Posterior cingulate gyrus (tissue), 11 donors: ENCODE results near the gene CUTA.

Experiments
- DNase-seq, 10 donors: peaks; one replicate each; pipeline versions ENCODE4 v3.0.0 to v3.0.0-alpha.2; 2020 to 2021; ENCODE audit warnings: mixed read lengths in 3 of 10
- intact Hi-C: fragments of 100-400 bp; cut with DNase I; formaldehyde crosslinking; loops from one replicate; pipeline ENCODE4 v1.15.1; 2023

The CUTA gene

DNA sequence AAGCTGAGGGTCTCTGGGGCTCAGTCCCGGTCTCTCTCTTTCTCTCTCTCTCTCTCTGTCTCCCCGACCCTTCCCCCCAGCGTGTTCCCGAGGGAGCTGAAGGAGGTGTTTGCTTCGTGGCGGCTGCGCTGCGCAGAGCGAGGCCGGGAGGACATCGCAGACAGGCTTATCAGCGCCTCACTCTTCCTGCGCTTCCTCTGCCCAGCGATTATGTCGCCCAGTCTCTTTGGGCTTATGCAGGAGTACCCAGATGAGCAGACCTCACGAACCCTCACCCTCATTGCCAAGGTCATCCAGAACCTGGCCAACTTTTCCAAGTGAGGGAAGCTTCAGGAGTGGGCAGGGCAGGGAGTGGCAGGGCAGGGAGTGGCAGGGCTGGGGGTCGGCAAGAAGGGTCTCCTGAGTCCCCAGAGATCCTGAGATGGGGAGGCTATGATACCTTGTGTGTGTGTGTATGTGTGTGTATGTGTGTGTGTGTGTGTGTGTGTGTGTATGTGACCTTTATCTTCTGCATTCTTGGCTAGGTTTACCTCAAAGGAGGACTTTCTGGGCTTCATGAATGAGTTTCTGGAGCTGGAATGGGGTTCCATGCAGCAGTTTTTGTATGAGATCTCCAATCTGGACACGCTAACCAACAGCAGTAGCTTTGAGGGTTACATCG, 22.9 kb upstream of the CUTA start:
- intact Hi-C loops: no loop called here
- DNase-seq: peak in 1 of 10 donors; percentile 35

DNA sequence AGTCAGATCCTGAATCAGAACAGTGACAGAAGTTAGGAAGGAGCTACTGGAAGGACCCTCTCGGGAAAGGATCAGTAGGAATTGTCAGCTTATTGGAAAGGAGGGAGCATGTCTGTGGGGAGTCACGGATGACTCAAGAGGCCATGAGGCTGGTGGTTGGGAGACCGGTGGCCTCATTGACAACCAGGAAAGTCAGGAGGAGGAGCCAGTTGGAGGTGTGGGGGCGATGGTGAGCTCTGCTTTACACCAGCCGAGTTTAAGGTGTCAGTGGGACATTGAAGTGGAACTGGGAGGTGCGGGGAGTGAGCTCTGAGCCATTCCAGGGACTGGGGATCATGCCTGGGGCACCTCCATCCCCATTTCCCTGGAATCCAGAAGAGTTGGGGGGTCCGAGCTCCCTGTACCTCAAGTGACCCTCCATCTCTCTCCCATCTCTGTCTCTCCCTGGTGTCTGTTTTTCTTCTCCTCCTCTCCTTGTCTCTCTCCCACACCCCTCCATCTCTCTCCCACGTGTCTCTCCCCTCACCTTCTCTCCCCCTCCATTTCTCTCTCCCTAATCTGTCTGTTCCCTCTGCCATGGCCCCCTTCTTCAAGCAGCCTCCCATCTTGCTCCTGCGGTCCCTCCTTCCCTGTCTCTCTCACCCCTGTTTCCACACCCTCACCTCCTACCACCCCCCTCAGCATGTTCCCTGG, 22.2 kb upstream of the CUTA start:
- intact Hi-C loops: no loop called here

DNA sequence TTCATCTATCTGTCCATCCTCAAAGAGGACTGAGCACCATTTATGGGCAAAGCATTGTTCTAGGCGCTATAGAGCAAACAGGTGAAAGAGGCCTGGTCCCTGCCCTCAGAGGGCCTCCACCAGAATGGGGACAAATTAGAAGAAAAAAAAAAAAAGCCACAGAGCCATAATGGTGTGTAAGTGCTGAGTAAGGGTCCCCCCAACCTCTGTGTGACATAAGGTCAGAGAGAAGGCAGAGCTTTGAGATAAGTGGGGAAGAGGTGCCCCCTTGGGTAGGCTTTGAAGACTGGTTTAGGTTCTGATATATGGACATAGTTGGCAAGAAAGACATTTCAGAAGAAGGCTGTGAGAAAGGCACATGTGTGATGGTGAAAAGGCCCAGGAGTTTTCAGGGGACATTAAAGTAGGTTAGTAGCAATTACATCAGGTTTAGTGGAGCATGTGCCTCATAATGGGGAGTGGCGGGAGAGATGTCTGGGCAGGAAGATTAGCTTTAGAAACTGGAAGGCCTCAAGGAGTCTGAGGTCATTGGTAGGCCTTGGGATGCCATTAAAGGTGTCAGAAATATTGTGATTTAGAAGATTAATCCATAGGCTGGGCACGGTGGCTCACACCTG, 21.2 kb upstream of the CUTA start:
- intact Hi-C loops: no loop called here
- no peak for DNase-seq

More for the DNA sequence above, 22.2 kb upstream of the CUTA start:
- no peak for DNase-seq

DNA sequence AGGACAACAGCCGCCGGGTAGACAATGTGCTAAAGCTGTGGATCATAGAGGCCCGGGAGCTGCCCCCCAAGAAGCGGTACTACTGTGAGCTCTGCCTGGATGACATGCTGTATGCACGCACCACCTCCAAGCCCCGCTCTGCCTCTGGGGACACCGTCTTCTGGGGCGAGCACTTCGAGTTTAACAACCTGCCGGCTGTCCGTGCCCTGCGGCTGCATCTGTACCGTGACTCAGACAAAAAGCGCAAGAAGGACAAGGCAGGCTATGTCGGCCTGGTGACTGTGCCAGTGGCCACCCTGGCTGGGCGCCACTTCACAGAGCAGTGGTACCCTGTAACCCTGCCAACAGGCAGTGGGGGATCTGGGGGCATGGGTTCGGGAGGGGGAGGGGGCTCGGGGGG, 19.8 kb upstream of the CUTA start:
- peak in 1 of 10 donors; percentile 67 for DNase-seq
- intact Hi-C loops: no loop called here

DNA sequence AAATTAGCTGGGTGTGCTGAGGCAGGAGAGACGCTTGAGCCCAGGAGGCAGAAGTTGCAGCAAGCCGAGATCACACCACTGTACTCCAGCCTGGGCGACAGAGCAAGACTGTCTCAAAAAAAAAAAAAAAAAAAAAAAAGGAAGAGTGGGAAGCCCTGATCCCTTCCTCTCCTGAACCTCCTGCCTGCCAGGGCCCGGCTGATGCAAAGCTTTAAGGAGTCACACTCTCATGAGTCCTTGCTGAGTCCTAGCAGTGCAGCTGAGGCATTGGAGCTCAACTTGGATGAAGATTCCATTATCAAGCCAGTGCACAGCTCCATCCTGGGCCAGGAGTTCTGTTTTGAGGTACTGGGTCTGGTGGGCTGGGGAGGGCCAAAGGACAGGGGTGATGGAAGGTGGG, 17.1 kb upstream of the CUTA start:
- intact Hi-C loops: no loop called here
- DNase-seq: peak in 1 of 10 donors; percentile 7

DNA sequence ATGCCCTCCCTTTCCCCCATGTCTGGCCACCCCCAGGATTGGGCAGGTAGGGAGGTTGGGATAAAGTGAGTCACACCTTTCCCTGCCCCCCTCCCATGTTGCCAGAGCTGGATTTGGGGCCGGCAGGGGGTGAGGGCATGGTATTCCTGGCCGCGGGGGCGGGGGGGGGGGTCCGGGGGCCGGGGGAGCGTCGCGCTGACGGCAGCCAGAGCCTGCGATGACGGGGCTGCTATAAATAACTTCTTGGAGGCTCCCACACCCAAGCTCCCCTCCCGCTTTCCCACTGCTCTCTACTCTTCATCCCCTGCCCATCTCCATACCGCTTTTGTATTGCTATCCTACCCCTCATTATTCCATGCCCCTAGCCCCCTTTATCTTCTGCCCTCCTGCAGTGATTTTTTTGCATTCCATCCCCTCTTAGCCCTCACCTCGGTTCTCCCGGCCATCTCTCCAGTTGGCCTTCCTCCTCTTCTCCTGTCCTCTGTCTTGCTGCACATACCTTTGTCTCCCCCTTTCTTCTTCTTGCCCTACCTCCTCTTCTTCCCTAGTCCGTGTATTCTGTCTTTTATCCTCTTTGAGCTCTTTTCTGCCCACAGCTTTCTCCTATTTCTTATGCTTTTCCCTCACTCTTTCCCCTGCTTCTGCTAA, 15.8 kb upstream of the CUTA start:
- no peak for DNase-seq
- intact Hi-C loops: no loop called here

DNA sequence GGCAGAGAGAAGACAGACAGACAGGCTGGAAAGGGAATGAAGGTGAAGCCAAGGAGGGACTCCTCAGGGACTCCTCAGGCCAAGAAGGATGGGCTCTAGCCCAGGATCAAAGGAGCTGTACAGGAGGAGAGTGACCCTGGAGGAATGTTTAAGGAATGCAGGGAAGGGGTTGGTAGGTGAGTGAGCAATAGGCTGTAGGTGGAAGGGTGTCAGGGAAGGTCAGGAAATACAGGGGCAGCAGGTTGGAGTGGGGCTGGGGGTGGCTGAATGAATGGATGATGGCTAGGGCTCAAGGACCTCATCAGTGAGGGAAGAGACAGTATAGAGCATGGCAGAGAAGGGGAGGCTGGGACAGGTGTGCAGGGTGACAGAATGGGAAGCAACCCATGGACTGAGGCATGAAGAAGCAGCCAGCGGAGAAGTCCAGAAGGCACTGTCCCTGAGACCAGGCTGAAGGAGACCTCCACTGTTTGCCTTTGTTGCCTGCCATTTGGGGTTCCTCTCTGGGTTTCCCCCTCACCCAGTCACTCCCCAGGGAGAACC, 15.2 kb upstream of the CUTA start:
- intact Hi-C loops: no loop called here
- DNase-seq: no peak

DNA sequence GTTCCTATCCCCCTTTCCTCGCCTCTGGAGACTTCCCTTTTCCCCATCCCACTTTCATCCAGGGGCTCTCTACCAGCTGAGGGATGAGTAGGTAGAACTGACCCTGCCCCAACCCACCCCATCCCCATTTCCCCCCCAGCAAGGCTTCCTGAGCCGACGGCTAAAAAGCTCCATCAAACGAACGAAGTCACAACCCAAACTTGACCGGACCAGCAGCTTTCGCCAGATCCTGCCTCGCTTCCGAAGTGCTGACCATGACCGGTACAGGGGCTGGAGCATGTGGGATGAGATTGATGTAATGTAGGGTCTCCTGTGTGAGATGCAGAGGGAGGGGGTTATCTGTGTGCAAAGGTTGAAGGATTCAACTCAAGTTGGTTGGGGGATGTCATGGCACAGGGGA, 14.6 kb upstream of the CUTA start:
- intact Hi-C loops: no loop called here

DNA sequence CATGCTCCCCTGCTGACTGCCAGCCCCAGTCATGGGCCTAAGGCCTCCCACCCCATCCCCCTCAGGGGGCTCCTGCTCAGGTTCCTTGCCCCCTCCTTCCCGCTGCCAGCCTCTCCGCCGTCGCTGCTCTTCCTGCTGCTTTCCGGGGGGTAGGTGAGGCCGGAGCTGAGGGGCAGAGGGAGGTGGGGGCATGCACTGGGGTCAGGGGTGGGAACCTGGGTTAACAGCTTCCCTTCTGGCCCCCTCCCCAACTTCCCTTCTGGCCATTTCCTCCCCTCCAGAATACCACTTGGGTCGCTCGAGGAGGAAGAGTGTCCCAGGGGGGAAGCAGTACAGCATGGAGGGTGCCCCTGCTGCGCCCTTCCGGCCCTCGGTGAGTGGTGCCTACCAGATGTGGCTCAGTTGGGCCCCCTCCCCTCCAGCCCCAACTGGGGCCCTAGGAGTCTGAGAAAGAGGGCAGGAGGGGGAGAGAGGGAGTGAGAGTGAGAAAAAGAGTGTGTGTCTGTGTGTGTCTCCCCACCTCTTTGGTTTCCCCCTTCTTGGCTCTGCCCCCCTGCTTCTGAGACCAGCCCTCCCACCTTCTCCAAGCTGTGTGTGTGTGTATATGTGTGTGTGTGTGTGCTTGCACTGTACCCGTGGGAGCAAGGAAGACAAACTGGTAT, 14.1 kb upstream of the CUTA start:
- intact Hi-C loops: no loop called here
- DNase-seq: peak in 1 of 10 donors; percentile 65

More for the DNA sequence above, 14.6 kb upstream of the CUTA start:
- DNase-seq: no peak

DNA sequence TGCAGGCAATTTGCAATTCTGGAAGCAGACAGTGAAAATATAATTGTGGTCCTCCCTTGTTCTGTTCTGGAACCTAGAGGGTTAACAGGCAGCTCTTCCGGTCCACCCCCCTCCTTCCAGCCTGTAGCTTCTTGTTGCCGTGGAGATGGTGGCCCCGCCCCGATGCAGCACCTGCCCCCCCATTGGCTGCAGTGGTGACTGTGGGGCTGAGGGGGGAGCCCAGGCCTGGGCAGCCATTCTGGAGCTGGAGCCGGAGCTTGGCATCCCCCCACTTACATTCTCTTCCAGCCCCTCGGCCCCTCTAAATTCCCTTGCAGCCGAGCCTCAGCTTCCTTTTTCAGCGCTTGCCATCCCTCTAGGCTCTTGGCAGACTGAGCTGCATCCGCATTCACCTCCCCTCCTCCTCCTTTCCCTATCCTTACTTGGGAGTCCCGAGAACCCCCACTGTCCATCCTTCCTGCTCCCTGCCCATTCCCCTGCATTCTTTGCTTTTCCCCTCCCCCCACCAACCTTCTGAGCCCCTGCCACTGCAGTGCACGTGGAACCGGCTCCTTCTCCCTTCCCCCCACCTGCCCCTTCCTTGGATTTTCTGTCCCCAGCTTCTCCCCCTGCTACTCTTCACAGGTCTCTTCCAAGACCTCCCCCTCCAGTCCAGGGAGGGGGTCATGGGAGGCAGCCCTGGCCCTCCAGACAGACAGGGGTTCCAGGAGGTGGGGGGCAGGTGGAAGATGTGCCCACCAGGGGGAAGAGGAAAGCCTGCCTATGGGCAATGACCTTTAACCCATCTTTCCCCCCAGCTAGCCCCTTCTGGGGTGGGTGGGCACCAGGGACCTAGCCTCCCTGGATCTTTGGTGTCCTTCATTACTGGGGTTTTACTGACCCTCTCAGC, 13.3 kb upstream of the CUTA start:
- intact Hi-C loops: no loop called here
- DNase-seq: peak; percentile 80 to 98 (median 88)

DNA sequence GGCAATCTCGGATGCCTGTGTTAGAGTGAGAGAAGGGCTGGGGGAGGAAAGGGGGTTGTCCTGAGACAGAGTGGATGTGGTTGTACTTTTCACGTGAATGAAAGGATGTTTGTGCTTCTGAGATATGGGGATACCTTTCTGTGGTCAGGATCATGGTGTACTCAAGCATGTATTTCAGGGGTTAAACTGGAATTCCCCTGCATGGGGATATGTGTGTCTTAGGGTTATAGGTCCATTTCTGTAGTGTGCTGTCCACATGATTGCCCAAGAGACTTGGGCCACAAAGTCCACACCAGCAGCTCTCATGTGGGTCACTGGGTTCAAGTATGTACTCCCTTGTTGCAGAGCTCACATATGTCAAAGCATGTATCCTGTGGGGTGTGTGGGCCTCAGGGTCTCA, 12.4 kb upstream of the CUTA start:
- DNase-seq: no peak
- intact Hi-C loops: no loop called here

DNA sequence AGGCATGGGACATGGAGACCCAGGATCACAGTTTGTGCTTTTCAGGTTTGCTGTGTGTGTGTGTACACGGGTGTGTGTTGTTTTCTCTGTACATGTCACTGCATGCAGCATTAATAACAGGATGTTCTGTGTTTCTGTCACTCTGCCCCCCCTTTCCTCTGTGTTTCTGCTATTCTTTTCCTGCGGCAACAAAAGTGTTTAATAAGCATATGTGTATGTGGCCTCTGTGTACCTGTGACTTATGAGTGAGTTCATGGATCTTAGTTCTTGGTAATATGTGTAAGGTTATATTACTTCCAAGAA, 11.8 kb upstream of the CUTA start:
- DNase-seq: no peak
- intact Hi-C loops: loop anchor here (5.0 kb wide), 1 partner anchor 37 kb away; the partner anchor contains the start of gene KIFC1

DNA sequence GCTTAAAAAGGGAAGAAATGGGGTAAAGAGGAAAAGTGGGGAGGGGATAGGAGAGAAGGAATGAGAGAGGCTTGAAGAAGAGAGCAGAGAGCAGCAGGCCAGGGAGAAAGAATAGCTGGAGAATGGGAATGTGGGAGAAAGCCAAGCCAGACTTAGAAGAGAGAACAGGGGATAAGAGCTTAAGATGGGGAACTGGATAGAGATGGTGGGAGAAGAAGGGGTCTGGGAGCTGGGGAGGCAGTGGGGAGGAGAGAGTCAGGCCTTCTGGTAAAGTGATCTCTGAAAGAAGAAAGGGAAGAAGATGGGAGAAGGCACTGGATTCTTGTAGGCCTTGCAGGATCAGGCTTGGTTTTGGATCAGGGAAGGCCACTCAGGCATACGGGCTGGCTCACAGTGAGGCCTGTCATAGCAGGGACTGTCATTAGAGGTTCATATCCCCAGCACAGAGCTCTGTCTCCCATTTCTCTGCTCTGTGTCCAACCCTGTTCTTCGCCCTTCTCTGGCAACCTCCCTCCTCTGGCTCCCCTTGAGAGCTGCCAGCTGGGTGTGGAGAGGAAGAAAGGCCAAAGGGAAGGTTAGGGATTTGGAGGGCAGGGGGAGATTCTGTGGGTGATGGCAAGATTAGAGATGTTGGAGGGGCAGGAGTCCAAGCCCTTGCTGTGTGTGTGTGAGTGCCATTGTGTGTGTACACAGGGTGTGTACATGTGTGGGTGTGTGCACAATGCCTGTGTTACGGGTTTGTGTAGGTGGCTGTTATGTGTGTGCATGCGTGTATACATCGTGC, 11.3 kb upstream of the CUTA start:
- intact Hi-C loops: loop anchor here (5.0 kb wide), 1 partner anchor 37 kb away; the partner anchor contains the start of gene KIFC1

DNA sequence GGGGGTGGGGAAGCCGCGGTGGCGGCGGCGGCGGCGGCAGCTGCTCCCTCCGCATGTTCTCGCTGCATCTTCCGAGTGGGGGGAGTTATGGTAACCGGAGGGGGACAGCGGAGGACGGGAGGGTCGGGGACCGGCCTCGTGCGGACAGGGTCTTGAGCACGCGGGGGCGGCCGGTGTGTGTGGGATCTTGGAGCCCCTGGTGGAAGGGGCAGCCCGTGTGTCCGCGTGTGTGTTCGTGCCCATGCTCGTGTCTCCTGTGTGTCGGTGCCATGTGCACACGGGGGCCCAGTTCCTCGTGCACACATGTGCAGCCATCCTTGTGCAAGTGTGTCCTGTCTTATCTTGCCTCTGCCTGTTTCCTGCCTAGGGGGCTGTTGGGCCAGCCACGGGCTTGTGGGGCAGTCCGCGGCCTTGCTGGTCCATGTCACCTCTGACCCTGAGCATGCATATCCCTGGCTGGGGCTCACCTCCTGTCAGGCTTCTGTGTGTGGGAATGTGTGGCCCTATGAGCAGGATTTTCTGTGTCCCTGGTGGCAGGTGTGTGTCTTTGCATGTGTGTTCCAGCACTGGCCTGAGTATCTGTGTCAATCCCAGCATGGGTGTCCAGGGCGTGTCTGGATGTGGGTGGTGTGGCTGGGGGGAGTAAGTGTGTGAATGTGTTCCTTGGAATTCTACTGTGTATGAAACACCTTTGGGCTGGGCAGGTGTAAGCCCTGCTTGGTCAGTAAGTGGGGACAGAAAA, 10.5 kb upstream of the CUTA start:
- no peak for DNase-seq
- intact Hi-C loops: loop anchor here (5.0 kb wide), 1 partner anchor 36 kb away; the partner anchor contains the start of gene KIFC1

More for the DNA sequence above, 11.3 kb upstream of the CUTA start:
- DNase-seq: no peak

DNA sequence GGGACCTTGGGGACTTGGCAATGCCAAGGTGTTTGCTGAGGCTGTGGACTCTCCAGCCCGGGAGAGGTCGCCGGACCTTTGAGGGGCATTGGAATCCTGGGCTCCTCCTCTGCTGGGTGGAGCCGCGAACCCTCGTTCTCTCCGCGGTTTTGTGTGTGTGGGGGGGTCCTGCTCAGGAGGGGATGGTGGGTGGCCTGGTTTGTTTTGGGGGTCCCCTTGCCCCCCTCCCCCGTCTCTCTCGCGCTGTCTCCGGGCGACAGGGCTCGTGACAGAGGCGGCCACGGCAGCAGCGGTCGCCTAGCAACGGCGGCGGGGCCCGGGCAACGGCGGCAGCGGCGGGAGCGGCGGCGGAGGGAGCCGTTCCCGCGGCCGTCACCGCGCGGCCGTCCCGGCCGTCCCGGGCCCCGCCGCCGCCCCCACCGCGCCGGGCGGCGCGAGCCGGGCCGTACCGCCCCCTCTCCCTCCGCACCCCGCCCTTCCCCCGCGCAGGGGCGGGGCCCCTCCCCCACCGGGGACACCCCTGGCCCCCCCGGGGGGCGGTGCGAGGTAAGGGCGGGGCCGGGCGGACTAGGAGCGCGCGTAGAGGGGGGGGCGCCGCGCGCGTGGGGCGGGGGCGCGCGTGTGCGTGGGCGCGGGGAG, 9.8 kb upstream of the CUTA start:
- peak in 9 of 10 donors; percentile 50 to 94 (median 66) for DNase-seq
- intact Hi-C loops: loop anchor here (5.0 kb wide), 1 partner anchor 35 kb away; the partner anchor contains the start of gene KIFC1

DNA sequence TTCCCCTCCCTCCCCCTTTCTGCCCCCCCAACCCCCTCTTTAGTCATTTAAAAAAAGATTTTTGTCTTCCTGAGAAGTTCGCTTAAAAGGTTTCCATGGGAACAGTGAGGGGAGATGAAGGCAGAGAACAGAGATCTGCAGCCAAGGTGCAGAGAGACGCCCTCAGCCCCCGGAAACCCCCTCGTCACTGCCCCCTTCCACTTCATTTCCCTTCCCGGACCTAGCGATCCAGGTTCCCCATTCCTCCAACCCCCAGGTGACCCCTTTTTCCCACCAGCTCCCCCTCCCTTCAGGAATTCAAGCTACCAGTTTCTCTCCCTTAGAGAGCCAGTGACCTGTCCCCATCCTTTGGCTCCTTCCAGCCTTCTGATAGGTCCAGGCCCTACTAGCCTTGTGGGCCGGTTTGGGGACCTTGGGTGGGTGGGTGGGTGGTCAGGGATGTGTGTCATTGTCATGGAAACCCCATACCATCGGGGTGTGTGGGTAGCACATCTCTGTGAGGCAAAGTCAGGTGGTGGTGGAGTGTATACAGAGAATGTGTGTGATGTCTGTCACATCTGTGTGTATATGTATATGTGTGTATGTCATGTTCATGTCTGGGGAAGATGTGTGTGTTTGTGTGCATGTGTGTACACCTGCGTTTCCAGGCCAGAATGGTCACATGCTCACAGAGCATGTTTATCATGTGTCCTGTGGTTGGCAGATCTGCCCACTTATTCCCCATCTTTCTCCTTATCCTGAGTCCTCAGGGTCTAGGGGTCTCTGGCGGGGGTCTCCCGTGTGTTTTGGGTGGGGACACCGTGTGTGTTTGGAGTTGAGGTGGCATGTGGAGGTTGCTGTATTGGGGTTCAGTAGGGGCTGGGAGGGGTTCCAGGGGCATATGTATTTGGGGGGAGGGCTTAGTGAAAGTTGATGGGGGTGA, 8.9 kb upstream of the CUTA start:
- intact Hi-C loops: loop anchor here (5.0 kb wide), 1 partner anchor 35 kb away; the partner anchor contains the start of gene KIFC1
- no peak for DNase-seq
